Measurements from ENCODE around the gene SCAP.
A peak's percentile ranks its signal among the peaks of the same experiment; 100 is the strongest.
"Not testable (repeated sequence)": the region's sequence is repeated elsewhere in the genome, so short reads cannot be mapped to it uniquely, and the experiment has no call there.

SCAP gene

GRCh38 chr3:47479826-47480160 is 4.1 kb upstream of the SCAP start:
- DNase-seq: no peak

GRCh38 chr3:47478022-47478421 is 2.3 kb upstream of the SCAP start:
- no peak for DNase-seq

GRCh38 chr3:47476644-47477199 is 981 bp upstream of the SCAP start:
- no peak for DNase-seq

GRCh38 chr3:47476330-47476626 is 537 bp upstream of the SCAP start:
- DNase-seq: no peak

- no peak for DNase-seq
Measured at GRCh38 chr3:47475029-47475569, 642 bp downstream of the SCAP start.

- no peak for DNase-seq
Measured at GRCh38 chr3:47473391-47473790, 2.4 kb downstream of the SCAP start.

GRCh38 chr3:47469616-47470015 is 6.1 kb downstream of the SCAP start:
- DNase-seq: no peak

- not testable (repeated sequence) for DNase-seq
Measured at GRCh38 chr3:47468315-47468714, 7.4 kb downstream of the SCAP start.

- DNase-seq: peak; percentile 52
Measured at GRCh38 chr3:47464588-47464987, 11.2 kb downstream of the SCAP start.

GRCh38 chr3:47459534-47460085 is 16.1 kb downstream of the SCAP start:
- not testable (repeated sequence) for DNase-seq

- DNase-seq: no peak
Measured at GRCh38 chr3:47456984-47457383, 18.8 kb downstream of the SCAP start.

GRCh38 chr3:47455806-47456452 is 19.8 kb downstream of the SCAP start:
- DNase-seq: no peak

GRCh38 chr3:47452453-47453215 is 23.1 kb downstream of the SCAP start:
- DNase-seq: no peak

GRCh38 chr3:47444103-47444502 is 31.6 kb downstream of the SCAP start:
- DNase-seq: no peak

- no peak for DNase-seq
Measured at GRCh38 chr3:47443611-47443995, 32.1 kb downstream of the SCAP start.

GRCh38 chr3:47441796-47442551 is 33.8 kb downstream of the SCAP start:
- DNase-seq: no peak

GRCh38 chr3:47440131-47440530 is 35.6 kb downstream of the SCAP start:
- DNase-seq: no peak

GRCh38 chr3:47436180-47436579 is 39.6 kb downstream of the SCAP start:
- DNase-seq: no peak

- DNase-seq: no peak
Measured at GRCh38 chr3:47434849-47435248, 40.9 kb downstream of the SCAP start.

GRCh38 chr3:47433796-47434195 is 41.9 kb downstream of the SCAP start:
- no peak for DNase-seq

GRCh38 chr3:47432673-47433072 is 43.1 kb downstream of the SCAP start:
- no peak for DNase-seq

- no peak for DNase-seq
Measured at GRCh38 chr3:47431225-47431624, 44.5 kb downstream of the SCAP start.

- no peak for DNase-seq
Measured at GRCh38 chr3:47430606-47431005, 45.1 kb downstream of the SCAP start.

Measured in SIG-M5 (cell line).